HepG2 (cell line): ENCODE data around the gene PIGZ. TPM values are rescaled to one million over a fixed set of nuclear protein-coding genes. Genes with fewer than 3 reads are reported as not detected.
A peak's percentile ranks its signal among the peaks of the same experiment; 100 is the strongest.

Experiments
- ATAC-seq: fragments of 200-7000 bp; cut with Tn5 transposase; 3 replicates; pipeline ENCODE4 v1.9.1; 2020; ENCODE audit warnings: mild to moderate bottlenecking, moderate library complexity
- BruUV-seq: library from RNA; stranded (reverse); fragments of 400-500 nt; replicated peaks from 2 replicates; lab custom pipeline; 2021; lab: Mats Ljungman, UMichigan
- CTCF ChIA-PET: fragments of 300-600 bp; formaldehyde crosslinking; extraction: SDS; loops from one replicate; lab custom pipeline; 2021; ENCODE audit warnings: low total read pairs, inconsistent platforms, low intra/inter-chr PET ratio; lab: Yijun Ruan, JAX
- POLR2A ChIA-PET: fragments of 350-600 bp; sonication (Branson Sonifier 250); formaldehyde crosslinking; loops from one replicate; lab custom pipeline; 2020; ENCODE audit warnings: antibody characterized with exemption, inconsistent platforms; lab: Yijun Ruan, JAX
- DNase-seq: peaks from one replicate; pipeline ENCODE4 v3.0.0-alpha.2; 2015; ENCODE audit warnings: low spot score
- FAIRE-seq: peaks from 3 replicates; lab custom pipeline; 2011; peaks lifted over from hg19 to GRCh38; lab: Jason Lieb, UNC
- H2AFZ ChIP-seq: one replicate; pipeline ENCODE4 v1.6.1; 2011; ENCODE audit warnings: low read length, inconsistent platforms
- H3K27ac ChIP-seq: fragments of 300-600 bp; 3 replicates; pipeline ENCODE4 v1.8.0; 2011; ENCODE audit warnings: mixed run types, mild to moderate bottlenecking, mixed read lengths, low read length, inconsistent platforms; ENCODE audit not compliant: insufficient read depth; ENCODE audit errors: extremely low read length
- H3K27me3 ChIP-seq, 2 experiments: fragments of 200-600 bp in 1 of 2; 2 replicates in 1 of 2; 3 replicates in 1 of 2; pipeline versions ENCODE4 v1.6.0 to v1.8.0; 2011; ENCODE audit warnings: low read length in 2 of 2, mild to moderate bottlenecking in 2 of 2, moderate library complexity in 2 of 2, inconsistent platforms in 1 of 2; ENCODE audit not compliant: insufficient read depth in 2 of 2, control insufficient read depth in 1 of 2
- H3K36me3 ChIP-seq, 2 experiments: fragments of 200-600 bp in 1 of 2; replicated peaks in 1 of 2; 2 replicates in 1 of 2; 3 replicates in 1 of 2; pipeline versions ENCODE4 v1.5.1 to v1.8.0; 2011; ENCODE audit warnings: low read length in 2 of 2, inconsistent platforms in 1 of 2; ENCODE audit not compliant: insufficient read depth in 2 of 2, control insufficient read depth in 1 of 2
- H3K4me1 ChIP-seq: 2 replicates; pipeline ENCODE4 v1.5.1; 2012; ENCODE audit warnings: low read length, inconsistent platforms; ENCODE audit not compliant: insufficient read depth
- H3K4me2 ChIP-seq: 2 replicates; pipeline ENCODE4 v1.6.0; 2011; ENCODE audit warnings: low read depth, low read length, inconsistent platforms
- H3K4me3 ChIP-seq, 3 experiments: fragments of 200-600 bp in 1 of 3; sonication (generic), shearing (Covaris generic) in 1 of 3; replicated peaks in 1 of 3; 2 replicates each; pipeline ENCODE4 v1.5.1; 2011 to 2016; ENCODE audit warnings: low read length in 3 of 3, inconsistent platforms in 2 of 3, low read depth in 2 of 3, mild to moderate bottlenecking in 2 of 3, control low read depth in 1 of 3, mixed read lengths in 1 of 3; ENCODE audit not compliant: insufficient read depth in 1 of 3
- H3K79me2 ChIP-seq: one replicate; pipeline ENCODE4 v1.6.1; 2011; ENCODE audit warnings: low read length, inconsistent platforms; ENCODE audit not compliant: insufficient read depth
- H3K9ac ChIP-seq: 2 replicates; pipeline ENCODE4 v1.6.0; 2011; ENCODE audit warnings: mild to moderate bottlenecking, low read depth, low read length, inconsistent platforms; ENCODE audit not compliant: insufficient read depth
- H3K9me3 ChIP-seq: 2 replicates; pipeline ENCODE4 v1.5.1; 2012; ENCODE audit warnings: mild to moderate bottlenecking, low read length
- H4K20me1 ChIP-seq: 2 replicates; pipeline ENCODE4 v1.6.0; 2011; ENCODE audit warnings: inconsistent platforms, mild to moderate bottlenecking, low read length, moderate library complexity; ENCODE audit not compliant: insufficient read depth
- ATF7 ChIP-seq, 2 experiments: fragments of 450-650 bp in 1 of 2; sonication (generic) in 1 of 2; formaldehyde crosslinking in 1 of 2; IDR thresholded peaks; 2 replicates each; pipeline versions ENCODE4 v1.4.0 to v1.6.1; 2016 to 2020; ENCODE audit warnings: antibody characterized with exemption in 1 of 2, mild to moderate bottlenecking in 1 of 2, missing genetic modification reagents in 1 of 2
- CBX2 ChIP-seq, 2 experiments: fragments of 200-600 bp in 1 of 2; sonication (generic); formaldehyde crosslinking in 1 of 2; IDR thresholded peaks; 2 replicates each; pipeline versions ENCODE4 v1.7.0 to v1.8.1; 2018 to 2022; ENCODE audit warnings: low read depth in 2 of 2, low read length in 1 of 2, mild to moderate bottlenecking in 1 of 2, missing genetic modification reagents in 1 of 2
- MXD4 ChIP-seq: IDR thresholded peaks from 2 replicates; pipeline ENCODE4 v1.6.1; 2016; ENCODE audit warnings: mild to moderate bottlenecking, missing biosample characterization, missing genetic modification reagents
- NAIF1 ChIP-seq: sonication (generic); formaldehyde crosslinking; IDR thresholded peaks from 2 replicates; pipeline ENCODE4 v1.5.0; 2020; ENCODE audit warnings: mild to moderate bottlenecking, missing genetic modification reagents, borderline replicate concordance
- NR2F2 ChIP-seq: IDR thresholded peaks from 2 replicates; pipeline ENCODE4 v1.6.1; 2012; ENCODE audit warnings: low read depth, inconsistent platforms, borderline replicate concordance
- RERE ChIP-seq: IDR thresholded peaks from 2 replicates; pipeline ENCODE4 v1.6.1; 2016; ENCODE audit warnings: low read depth, missing genetic modification reagents, missing compliant biosample characterization
- ZNF3 ChIP-seq: IDR thresholded peaks from 2 replicates; pipeline ENCODE4 v1.7.0; 2017; ENCODE audit warnings: inconsistent platforms
- ZNF570 ChIP-seq: sonication (generic); formaldehyde crosslinking; IDR thresholded peaks from 2 replicates; pipeline ENCODE4 v1.4.0; 2020; ENCODE audit warnings: mild to moderate bottlenecking, missing genetic modification reagents, borderline replicate concordance
- ZNF775 ChIP-seq: sonication (generic); formaldehyde crosslinking; IDR thresholded peaks from 2 replicates; pipeline ENCODE4 v1.4.0; 2020; ENCODE audit warnings: missing genetic modification reagents, mild to moderate bottlenecking, moderate library complexity, borderline replicate concordance
- ZNF788 ChIP-seq: sonication (generic); formaldehyde crosslinking; IDR thresholded peaks from 2 replicates; pipeline ENCODE4 v1.5.0; 2020; ENCODE audit warnings: mild to moderate bottlenecking, missing genetic modification reagents, borderline replicate concordance
- WGBS: methylation state at CpG from one replicate; pipeline ENCODE4 v1.1.6; 2017; ENCODE audit warnings: low lambda C conversion rate; 5-methylcytosine and 5-hydroxymethylcytosine counted together
- in situ Hi-C: cut with HindIII; loops from 2 replicates; pipeline ENCODE4 v1.10.0; 2017; ENCODE audit warnings: low pct_unique_long_range_greater_than_20kb; ENCODE audit not compliant: extremely low pct_ligation_motif_present
- intact Hi-C: fragments of 100-400 bp; cut with micrococcal nuclease; formaldehyde crosslinking; loops from one replicate; pipeline ENCODE4 v1.10.0; 2022; ENCODE audit not compliant: unreplicated experiment
- polyA plus RNA-seq, 8 experiments: library from polyadenylated mRNA; depleted of rRNA in 3 of 8; stranded (reverse) in 7 of 8; unstranded in 1 of 8; fragments of >200 nt; fragmentation: Illumina TruSeq in 4 of 8; extraction: Trizol in 4 of 8; gene quantifications; 2 replicates each; pipeline versions ENCODE4 v1.2.1 to v1.2.3, GENCODE V29; 2011 to 2016; ENCODE audit warnings: low read depth in 4 of 8, missing spikeins in 1 of 8, mixed read lengths in 1 of 8; ENCODE audit not compliant: insufficient read depth in 1 of 8
- total RNA-seq, 5 experiments: library from RNA; depleted of rRNA; stranded (reverse); fragments of >200 nt; fragmentation: Illumina TruSeq; extraction: Trizol; gene quantifications; 2 replicates each; pipeline ENCODE4 v1.2.3, GENCODE V29; 2016; ENCODE audit warnings: low read depth in 1 of 5
- TF ChIP-seq, protein P1 (sequence below): sonication (generic); formaldehyde crosslinking; IDR thresholded peaks from 2 replicates; pipeline ENCODE4 v1.9.0; 2021; ENCODE audit warnings: missing genetic modification reagents, mild to moderate bottlenecking, borderline replicate concordance

Gene PIGZ
- total and polyA plus RNA-seq, 2 of the 13 experiments (the other 11 are each of a cell fraction or from before 2014, with no cell fraction given): 4.7 to 60.5 TPM

GRCh38 chr3:196942226-196942914, 26.3 kb downstream of the PIGZ start, which contains the start of gene NCBP2 (continued):
- no peak; the same call in 1 of the 2 replicates for TF ChIP-seq ATF7 (IDR thresholded peaks at IDR 0.05)
- TF ChIP-seq ATF7 (CRISPR knock-in tag; IDR thresholded peaks at IDR 0.05): peak; percentile 60; the same call in 1 of the 2 replicates

DNA sequence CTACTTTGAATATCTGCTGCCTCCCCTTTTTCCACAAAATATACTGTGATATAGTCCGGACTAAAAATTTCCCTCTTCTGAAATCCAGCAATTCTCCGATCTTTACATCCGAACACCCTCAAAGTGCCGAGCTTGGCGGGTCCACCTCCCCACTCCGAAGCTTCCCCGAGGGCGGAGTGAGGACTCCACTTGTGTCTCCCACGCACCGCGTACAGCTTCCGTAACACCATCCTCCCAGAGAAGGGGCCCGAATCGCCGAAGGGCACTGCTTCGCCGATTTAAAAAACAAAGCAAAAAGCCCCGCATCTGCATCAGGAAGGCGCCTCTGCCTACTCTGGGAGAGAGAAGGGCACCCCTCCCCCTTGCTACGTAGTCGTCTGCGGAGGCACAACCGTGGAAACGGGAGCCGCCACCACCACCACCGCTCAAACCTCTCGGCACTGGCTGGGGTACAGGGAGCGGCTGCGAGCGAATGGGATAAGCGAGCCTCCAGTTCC, 26.9 kb downstream of the PIGZ start:
- DNase-seq (no peak), ATAC-seq (peak; percentile 40), FAIRE-seq (no peak)
- Histone ChIP-seq H3K4me2 (peak overlapping the region; percentile 97), H3K4me3 (peak overlapping the region; percentile 74 to 97 (median 77)), H3K27ac (peak overlapping the region; percentile 95), H3K4me1 (peaks cover 70% of the 10 kb centered on the region), H3K9me3 (no peaks in the 10 kb centered on the region), H4K20me1 (no peaks in the 10 kb centered on the region; the same call in 1 of the 2 replicates), H3K79me2 (peaks cover 56% of the 10 kb centered on the region), H2AFZ (no peak overlapping the region), H3K27me3 (peaks cover 0 to 3% of the 10 kb centered on the region in 2 experiments; a peak in 2 of 5 replicates), H3K36me3 (peaks cover 7 to 23% of the 10 kb centered on the region in 2 experiments), H3K9ac (peak overlapping the region; percentile 98)
- TSS peak; percentile 78 for BruUV-seq
- CTCF ChIA-PET: interaction anchor here (1.2 kb wide), 2 partner anchors 28 to 104 kb away, joined by 4 to 6 read pairs; no protein-coding TSS in a partner anchor
- intact Hi-C loops (loop anchor here (1.0 kb wide), 1 partner anchor 332 kb away; no protein-coding TSS in a partner anchor), in situ Hi-C loops (no loop called here)
- POLR2A ChIA-PET: interaction anchor here (0.6 to 3.0 kb wide), 13 partner anchors 9 to 202 kb away, joined by 3 to 33 read pairs (median 5); partner anchors contain the start of genes PAK2 and SENP5
- 2% methylated on average over 19 of the region's 31 CpGs for whole genome bisulfite sequencing
- TF ChIP-seq ZNF570 (CRISPR knock-in tag): 0 out of 2 replicates have a peak, but pooled peaks have one; percentile 31
- TF ChIP-seq MXD4 (CRISPR knock-in tag): no peak
- TF ChIP-seq ZNF3 (CRISPR knock-in tag): 0 out of 2 replicates have a peak, but pooled peaks have one; percentile 10
- no peak for TF ChIP-seq CBX2 (IDR thresholded peaks at IDR 0.05; ENCODE audit: low read depth, low read length)
- TF ChIP-seq CBX2 (CRISPR knock-in tag; IDR thresholded peaks at IDR 0.05; ENCODE audit: low read depth): no peak
- peak; percentile 24; the same call in 1 of the 2 replicates for TF ChIP-seq NAIF1 (CRISPR knock-in tag)
- peak; percentile 13; the same call in 1 of the 2 replicates for TF ChIP-seq NR2F2
- no peak; the same call in 1 of the 2 replicates for TF ChIP-seq ZNF775 (CRISPR knock-in tag)
- TF ChIP-seq RERE (CRISPR knock-in tag): 0 out of 2 replicates have a peak, but pooled peaks have one; percentile 40
- TF ChIP-seq, protein P1, sequence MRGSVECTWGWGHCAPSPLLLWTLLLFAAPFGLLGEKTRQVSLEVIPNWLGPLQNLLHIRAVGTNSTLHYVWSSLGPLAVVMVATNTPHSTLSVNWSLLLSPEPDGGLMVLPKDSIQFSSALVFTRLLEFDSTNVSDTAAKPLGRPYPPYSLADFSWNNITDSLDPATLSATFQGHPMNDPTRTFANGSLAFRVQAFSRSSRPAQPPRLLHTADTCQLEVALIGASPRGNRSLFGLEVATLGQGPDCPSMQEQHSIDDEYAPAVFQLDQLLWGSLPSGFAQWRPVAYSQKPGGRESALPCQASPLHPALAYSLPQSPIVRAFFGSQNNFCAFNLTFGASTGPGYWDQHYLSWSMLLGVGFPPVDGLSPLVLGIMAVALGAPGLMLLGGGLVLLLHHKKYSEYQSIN (CRISPR knock-in tag): no peak
- 0 out of 2 replicates have a peak, but pooled peaks have one; percentile 8 for TF ChIP-seq ZNF788 (CRISPR knock-in tag)
